ENCODE results near the gene UBASH3B.

UBASH3B gene

DNA sequence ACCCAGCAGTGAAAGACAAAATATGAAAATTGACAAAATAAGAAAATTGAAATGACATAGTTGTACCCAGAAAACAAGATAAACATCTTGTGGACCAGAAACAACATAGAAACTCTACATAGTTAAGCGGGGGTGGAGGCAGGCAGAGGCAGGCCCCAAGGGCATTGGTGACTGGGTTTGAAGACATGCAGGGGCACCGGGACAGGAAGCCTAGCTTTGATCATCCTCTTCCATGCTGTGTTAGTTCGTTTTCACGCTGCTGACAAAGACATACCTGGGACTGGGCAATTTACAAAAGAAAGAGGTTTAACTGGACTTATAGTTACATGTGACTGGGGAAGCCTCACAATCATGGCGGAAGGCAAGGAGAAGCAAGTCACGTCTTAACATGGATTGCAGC lies 149.3 kb downstream of the UBASH3B start:
- H3K27ac ChIP-seq (replicated peaks), result no peak overlapping the region
- no peak for DNase-seq (ENCODE audit: low read depth in 1 of 2, low spot score in 1 of 2)
- no peak for TF ChIP-seq POLR2AphosphoS5 (IDR thresholded peaks at IDR 0.05; ENCODE audit: low read depth)
- TF ChIP-seq SPI1 (IDR thresholded peaks at IDR 0.05; ENCODE audit: borderline replicate concordance, low read depth), result no peak
- TF ChIP-seq, protein P1, sequence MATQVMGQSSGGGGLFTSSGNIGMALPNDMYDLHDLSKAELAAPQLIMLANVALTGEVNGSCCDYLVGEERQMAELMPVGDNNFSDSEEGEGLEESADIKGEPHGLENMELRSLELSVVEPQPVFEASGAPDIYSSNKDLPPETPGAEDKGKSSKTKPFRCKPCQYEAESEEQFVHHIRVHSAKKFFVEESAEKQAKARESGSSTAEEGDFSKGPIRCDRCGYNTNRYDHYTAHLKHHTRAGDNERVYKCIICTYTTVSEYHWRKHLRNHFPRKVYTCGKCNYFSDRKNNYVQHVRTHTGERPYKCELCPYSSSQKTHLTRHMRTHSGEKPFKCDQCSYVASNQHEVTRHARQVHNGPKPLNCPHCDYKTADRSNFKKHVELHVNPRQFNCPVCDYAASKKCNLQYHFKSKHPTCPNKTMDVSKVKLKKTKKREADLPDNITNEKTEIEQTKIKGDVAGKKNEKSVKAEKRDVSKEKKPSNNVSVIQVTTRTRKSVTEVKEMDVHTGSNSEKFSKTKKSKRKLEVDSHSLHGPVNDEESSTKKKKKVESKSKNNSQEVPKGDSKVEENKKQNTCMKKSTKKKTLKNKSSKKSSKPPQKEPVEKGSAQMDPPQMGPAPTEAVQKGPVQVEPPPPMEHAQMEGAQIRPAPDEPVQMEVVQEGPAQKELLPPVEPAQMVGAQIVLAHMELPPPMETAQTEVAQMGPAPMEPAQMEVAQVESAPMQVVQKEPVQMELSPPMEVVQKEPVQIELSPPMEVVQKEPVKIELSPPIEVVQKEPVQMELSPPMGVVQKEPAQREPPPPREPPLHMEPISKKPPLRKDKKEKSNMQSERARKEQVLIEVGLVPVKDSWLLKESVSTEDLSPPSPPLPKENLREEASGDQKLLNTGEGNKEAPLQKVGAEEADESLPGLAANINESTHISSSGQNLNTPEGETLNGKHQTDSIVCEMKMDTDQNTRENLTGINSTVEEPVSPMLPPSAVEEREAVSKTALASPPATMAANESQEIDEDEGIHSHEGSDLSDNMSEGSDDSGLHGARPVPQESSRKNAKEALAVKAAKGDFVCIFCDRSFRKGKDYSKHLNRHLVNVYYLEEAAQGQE (IDR thresholded peaks at IDR 0.05; ENCODE audit: insufficient replicate concordance, low read depth), result no peak
- TF ChIP-seq GABPA (IDR thresholded peaks at IDR 0.05; ENCODE audit: low read depth), result no peak
- TF ChIP-seq, protein P2, sequence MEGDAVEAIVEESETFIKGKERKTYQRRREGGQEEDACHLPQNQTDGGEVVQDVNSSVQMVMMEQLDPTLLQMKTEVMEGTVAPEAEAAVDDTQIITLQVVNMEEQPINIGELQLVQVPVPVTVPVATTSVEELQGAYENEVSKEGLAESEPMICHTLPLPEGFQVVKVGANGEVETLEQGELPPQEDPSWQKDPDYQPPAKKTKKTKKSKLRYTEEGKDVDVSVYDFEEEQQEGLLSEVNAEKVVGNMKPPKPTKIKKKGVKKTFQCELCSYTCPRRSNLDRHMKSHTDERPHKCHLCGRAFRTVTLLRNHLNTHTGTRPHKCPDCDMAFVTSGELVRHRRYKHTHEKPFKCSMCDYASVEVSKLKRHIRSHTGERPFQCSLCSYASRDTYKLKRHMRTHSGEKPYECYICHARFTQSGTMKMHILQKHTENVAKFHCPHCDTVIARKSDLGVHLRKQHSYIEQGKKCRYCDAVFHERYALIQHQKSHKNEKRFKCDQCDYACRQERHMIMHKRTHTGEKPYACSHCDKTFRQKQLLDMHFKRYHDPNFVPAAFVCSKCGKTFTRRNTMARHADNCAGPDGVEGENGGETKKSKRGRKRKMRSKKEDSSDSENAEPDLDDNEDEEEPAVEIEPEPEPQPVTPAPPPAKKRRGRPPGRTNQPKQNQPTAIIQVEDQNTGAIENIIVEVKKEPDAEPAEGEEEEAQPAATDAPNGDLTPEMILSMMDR (IDR thresholded peaks at IDR 0.05; ENCODE audit: insufficient read depth, low read length), result no peak
- H3K27me3 ChIP-seq (ENCODE audit: insufficient read depth, poor library complexity, severe bottlenecking), result no peaks in the 10 kb centered on the region
- H3K4me3 ChIP-seq (replicated peaks; ENCODE audit: insufficient read depth, low read length), result no peak overlapping the region

DNA sequence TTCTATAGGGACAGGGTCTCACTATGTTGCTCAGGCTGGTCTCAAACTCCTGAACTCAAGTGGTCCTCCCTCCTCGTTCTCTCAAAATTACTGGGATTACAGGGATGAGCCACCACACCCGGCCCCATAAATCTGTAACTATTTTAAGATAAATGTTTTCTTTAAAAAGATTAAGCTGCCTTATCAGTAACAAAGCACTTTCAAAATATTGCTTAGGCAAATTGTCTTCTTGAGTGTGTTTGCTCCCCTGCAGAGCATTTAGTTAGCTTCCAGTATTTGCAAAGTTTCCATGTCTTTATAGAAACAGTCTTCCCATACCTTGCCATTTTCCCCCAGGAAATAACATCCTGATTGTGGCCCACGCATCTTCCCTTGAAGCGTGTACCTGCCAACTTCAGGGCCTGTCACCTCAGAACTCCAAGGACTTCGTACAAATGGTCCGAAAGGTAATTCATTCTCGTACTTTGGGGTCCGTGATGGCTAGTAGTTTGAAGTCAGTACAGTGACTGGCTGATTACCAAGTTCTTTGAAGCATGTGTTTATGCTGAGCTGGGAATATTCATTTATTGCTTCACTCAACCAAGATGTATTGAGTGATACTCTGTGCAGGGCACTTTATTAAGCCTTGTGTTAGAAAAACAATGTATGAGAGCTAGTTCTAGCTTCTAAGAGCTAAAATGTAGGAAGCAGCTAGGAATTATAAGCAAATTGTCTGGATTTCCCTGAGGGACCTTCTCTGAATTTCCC lies 152.4 kb downstream of the UBASH3B start:
- TF ChIP-seq GABPA (IDR thresholded peaks at IDR 0.05; ENCODE audit: low read depth) (no peak), POLR2AphosphoS5 (IDR thresholded peaks at IDR 0.05; ENCODE audit: low read depth) (no peak), SPI1 (IDR thresholded peaks at IDR 0.05; ENCODE audit: borderline replicate concordance, low read depth) (no peak)
- TF ChIP-seq, protein P1 (IDR thresholded peaks at IDR 0.05; ENCODE audit: insufficient replicate concordance, low read depth), result no peak
- TF ChIP-seq, protein P2 (IDR thresholded peaks at IDR 0.05; ENCODE audit: insufficient read depth, low read length), result no peak
- H3K4me3 ChIP-seq (replicated peaks; ENCODE audit: insufficient read depth, low read length), result no peak overlapping the region
- H3K27ac ChIP-seq (replicated peaks), result 0 out of 2 replicates have a peak overlapping the region, but pooled peaks have one; percentile 11
- no peaks in the 10 kb centered on the region for H3K27me3 ChIP-seq (ENCODE audit: insufficient read depth, poor library complexity, severe bottlenecking)
- no peak for DNase-seq (ENCODE audit: low read depth in 1 of 2, low spot score in 1 of 2)

DNA sequence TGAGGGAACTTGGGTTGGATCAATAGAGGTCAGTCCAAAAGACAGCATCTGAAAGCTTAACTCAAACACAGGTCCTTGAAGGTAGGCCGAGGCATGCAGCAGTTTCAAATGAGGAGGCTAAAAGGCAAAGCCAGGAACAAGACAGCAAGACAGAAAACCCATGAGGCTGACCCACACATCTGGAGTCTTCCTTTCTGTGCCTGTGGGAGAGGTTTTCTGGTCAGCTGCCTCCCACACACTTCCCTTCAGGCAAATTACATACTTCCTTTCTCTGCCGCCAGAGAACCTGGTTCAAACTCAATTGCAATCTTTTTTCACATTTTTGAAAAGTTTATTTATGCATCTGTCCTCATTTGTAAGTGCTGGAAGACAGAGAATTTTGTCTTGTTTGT lies 153.0 kb downstream of the UBASH3B start:
- Histone ChIP-seq H3K27ac (replicated peaks) (0 out of 2 replicates have a peak overlapping the region, but pooled peaks have one; percentile 11), H3K4me3 (replicated peaks; ENCODE audit: insufficient read depth, low read length) (no peak overlapping the region), H3K27me3 (ENCODE audit: insufficient read depth, poor library complexity, severe bottlenecking) (no peaks in the 10 kb centered on the region)
- TF ChIP-seq POLR2AphosphoS5 (IDR thresholded peaks at IDR 0.05; ENCODE audit: low read depth), result peak; percentile 58; the same call in 1 of the 2 replicates
- peak; percentile 84 for TF ChIP-seq SPI1 (IDR thresholded peaks at IDR 0.05; ENCODE audit: borderline replicate concordance, low read depth)
- no peak for TF ChIP-seq GABPA (IDR thresholded peaks at IDR 0.05; ENCODE audit: low read depth)
- peak in 1 of 2 experiments; percentile 59 for DNase-seq (ENCODE audit: low read depth in 1 of 2, low spot score in 1 of 2)

DNA sequence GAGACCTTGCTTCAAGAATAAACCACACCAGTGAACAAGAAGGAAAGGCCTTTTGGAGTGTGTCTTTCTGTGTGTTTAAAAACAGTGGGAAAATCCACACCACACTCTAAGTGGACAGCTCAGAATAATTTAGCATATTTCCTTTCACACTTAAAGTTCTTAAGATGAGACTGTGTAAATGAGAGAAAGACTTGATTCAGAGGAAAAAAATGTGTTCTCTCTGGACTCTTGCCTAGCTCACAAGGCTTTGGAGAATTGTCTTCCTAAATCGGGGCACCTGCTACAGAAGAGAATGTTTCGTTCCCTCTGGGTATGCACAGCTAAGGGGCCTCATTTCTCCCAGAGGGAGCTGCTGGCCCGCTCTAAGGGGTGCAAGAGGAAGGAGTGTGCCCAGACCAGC lies 154.3 kb downstream of the UBASH3B start:
- TF ChIP-seq, protein P2 (IDR thresholded peaks at IDR 0.05; ENCODE audit: insufficient read depth, low read length), result no peak
- TF ChIP-seq POLR2AphosphoS5 (IDR thresholded peaks at IDR 0.05; ENCODE audit: low read depth) (no peak), GABPA (IDR thresholded peaks at IDR 0.05; ENCODE audit: low read depth) (no peak), SPI1 (IDR thresholded peaks at IDR 0.05; ENCODE audit: borderline replicate concordance, low read depth) (no peak)
- TF ChIP-seq, protein P1 (IDR thresholded peaks at IDR 0.05; ENCODE audit: insufficient replicate concordance, low read depth), result no peak
- Histone ChIP-seq H3K27me3 (ENCODE audit: insufficient read depth, poor library complexity, severe bottlenecking) (no peaks in the 10 kb centered on the region), H3K27ac (replicated peaks) (no peak overlapping the region), H3K4me3 (replicated peaks; ENCODE audit: insufficient read depth, low read length) (no peak overlapping the region)
- DNase-seq (ENCODE audit: low read depth in 1 of 2, low spot score in 1 of 2), result no peak

Measured in HL-60 (cell line).